Breast epithelium (tissue), 3 donors: ENCODE measurements around the gene MAP4K4.

Experiments
- POLR2AphosphoS5 ChIP-seq, 3 donors: sonication (generic); formaldehyde crosslinking; IDR thresholded peaks; one replicate each; pipeline ENCODE4 v1.6.1; 2017; ENCODE audit warnings: antibody characterized with exemption in 3 of 3
- TF ChIP-seq, protein P1 (sequence below), 3 donors: fragments of 450-650 bp; IDR thresholded peaks; one replicate each; pipeline ENCODE4 v1.5.1; 2016 to 2017; ENCODE audit warnings: antibody characterized with exemption in 3 of 3, mild to moderate bottlenecking in 3 of 3, moderate library complexity in 3 of 3

DNA sequence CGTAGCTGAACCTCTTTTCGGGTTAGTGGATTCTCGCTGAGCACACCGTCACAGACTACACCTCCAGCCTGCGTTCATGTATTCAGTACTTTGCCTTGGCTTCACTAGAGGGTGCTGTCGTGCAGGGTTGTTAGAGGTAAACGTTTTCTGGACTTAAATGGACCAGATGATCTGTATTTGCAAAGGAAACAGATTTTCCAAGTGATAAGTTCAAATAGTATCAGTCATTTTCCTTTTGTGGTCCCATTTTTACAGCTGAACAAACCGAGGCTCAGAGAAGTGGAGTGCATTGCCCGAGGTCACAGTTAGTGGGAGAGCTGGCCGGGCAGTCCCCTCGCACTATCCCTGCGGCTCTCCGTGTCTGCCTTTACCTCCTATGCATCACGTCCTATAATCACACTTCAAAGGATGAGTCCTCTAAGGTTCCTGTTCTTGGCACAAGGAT is 125.9 kb downstream of the MAP4K4 start:
- TF ChIP-seq, protein P1, sequence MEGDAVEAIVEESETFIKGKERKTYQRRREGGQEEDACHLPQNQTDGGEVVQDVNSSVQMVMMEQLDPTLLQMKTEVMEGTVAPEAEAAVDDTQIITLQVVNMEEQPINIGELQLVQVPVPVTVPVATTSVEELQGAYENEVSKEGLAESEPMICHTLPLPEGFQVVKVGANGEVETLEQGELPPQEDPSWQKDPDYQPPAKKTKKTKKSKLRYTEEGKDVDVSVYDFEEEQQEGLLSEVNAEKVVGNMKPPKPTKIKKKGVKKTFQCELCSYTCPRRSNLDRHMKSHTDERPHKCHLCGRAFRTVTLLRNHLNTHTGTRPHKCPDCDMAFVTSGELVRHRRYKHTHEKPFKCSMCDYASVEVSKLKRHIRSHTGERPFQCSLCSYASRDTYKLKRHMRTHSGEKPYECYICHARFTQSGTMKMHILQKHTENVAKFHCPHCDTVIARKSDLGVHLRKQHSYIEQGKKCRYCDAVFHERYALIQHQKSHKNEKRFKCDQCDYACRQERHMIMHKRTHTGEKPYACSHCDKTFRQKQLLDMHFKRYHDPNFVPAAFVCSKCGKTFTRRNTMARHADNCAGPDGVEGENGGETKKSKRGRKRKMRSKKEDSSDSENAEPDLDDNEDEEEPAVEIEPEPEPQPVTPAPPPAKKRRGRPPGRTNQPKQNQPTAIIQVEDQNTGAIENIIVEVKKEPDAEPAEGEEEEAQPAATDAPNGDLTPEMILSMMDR (IDR thresholded peaks at IDR 0.05), result peak in 2 of 3 donors; percentile 44 to 58
- TF ChIP-seq POLR2AphosphoS5 (IDR thresholded peaks at IDR 0.05), result peak in 1 of 3 donors; percentile 48
